K562 (cell line): ENCODE results near the gene BRAF. TPM values are rescaled to one million over a fixed set of nuclear protein-coding genes. Genes with fewer than 3 reads are reported as not detected.
A peak's percentile ranks its signal among the peaks of the same experiment; 100 is the strongest.

Source experiments
- ATAC-seq: fragments of 200-7000 bp; cut with Tn5 transposase; 3 replicates; pipeline ENCODE4 v1.9.1; 2020; ENCODE audit warnings: moderate library complexity
- BruUV-seq: library from RNA; stranded (reverse); fragments of 400-500 nt; replicated peaks from 2 replicates; lab custom pipeline; 2021; lab: Mats Ljungman, UMichigan
- CTCF ChIA-PET: fragments of 300-600 bp; formaldehyde crosslinking; extraction: SDS; loops from one replicate; lab custom pipeline; 2021; ENCODE audit warnings: low intra/inter-chr PET ratio; lab: Yijun Ruan, JAX
- POLR2A ChIA-PET: fragments of 300-600, 350-650 bp; sonication (Branson Sonifier 250); formaldehyde crosslinking; extraction: SDS; loops from one replicate; lab custom pipeline; 2021; ENCODE audit warnings: antibody characterized with exemption, inconsistent platforms; lab: Yijun Ruan, JAX
- DNase-seq, 4 experiments: peaks; one replicate each; pipeline versions ENCODE4 v3.0.0 to v3.0.0-alpha.2; 2011 to 2018; ENCODE audit warnings: low spot score in 3 of 4, mixed read lengths in 3 of 4; ENCODE audit errors: extremely low read depth in 1 of 4
- FAIRE-seq: peaks from 2 replicates; lab custom pipeline; 2011; peaks lifted over from hg19 to GRCh38; lab: Jason Lieb, UNC
- H2AFZ ChIP-seq: 2 replicates; pipeline ENCODE4 v1.6.0; 2011; ENCODE audit warnings: low read depth, low read length, control low read depth, inconsistent platforms
- H3K27ac ChIP-seq: fragments of 200-600 bp; 3 replicates; pipeline ENCODE4 v1.8.0; 2011; ENCODE audit warnings: low read depth, mild to moderate bottlenecking, control low read depth, inconsistent platforms, low read length, moderate library complexity, mixed read lengths; ENCODE audit errors: extremely low read depth
- H3K27me3 ChIP-seq, 2 experiments: fragments of 300-600 bp in 1 of 2; 2 replicates in 1 of 2; 3 replicates in 1 of 2; pipeline versions ENCODE4 v1.6.0 to v1.8.0; 2011; ENCODE audit warnings: inconsistent platforms in 2 of 2, low read length in 2 of 2, mild to moderate bottlenecking in 1 of 2, mixed read lengths in 1 of 2, moderate library complexity in 1 of 2; ENCODE audit not compliant: control insufficient read depth in 2 of 2, insufficient read depth in 2 of 2
- H3K36me3 ChIP-seq: fragments of 300-600 bp; 3 replicates; pipeline ENCODE4 v1.8.0; 2011; ENCODE audit warnings: mild to moderate bottlenecking, low read length, inconsistent platforms; ENCODE audit not compliant: control insufficient read depth, insufficient read depth
- H3K4me1 ChIP-seq, 2 experiments: fragments of 200-600 bp in 1 of 2; replicated peaks in 1 of 2; 2 replicates in 1 of 2; 3 replicates in 1 of 2; pipeline versions ENCODE4 v1.5.1 to v1.8.0; 2011; ENCODE audit warnings: inconsistent platforms in 2 of 2, low read length in 2 of 2, mild to moderate bottlenecking in 1 of 2, mixed read lengths in 1 of 2, moderate library complexity in 1 of 2; ENCODE audit not compliant: control insufficient read depth in 2 of 2, insufficient read depth in 2 of 2
- H3K4me2 ChIP-seq: 2 replicates; pipeline ENCODE4 v1.6.1; 2011; ENCODE audit warnings: low read length, control low read depth, inconsistent platforms, mixed read lengths; ENCODE audit not compliant: insufficient read depth
- H3K4me3 ChIP-seq: fragments of 200-600 bp; sonication (generic), shearing (Covaris generic); 2 replicates; pipeline ENCODE4 v1.5.1; 2016; ENCODE audit warnings: control low read depth, inconsistent platforms
- H3K79me2 ChIP-seq: fragments of 200-600 bp; 3 replicates; pipeline ENCODE4 v1.8.0; 2011; ENCODE audit warnings: low read length, inconsistent platforms; ENCODE audit not compliant: control insufficient read depth, insufficient read depth
- H3K9ac ChIP-seq, 2 experiments: 2 replicates each; pipeline versions ENCODE4 v1.6.0 to v1.6.1; 2011; ENCODE audit warnings: low read depth in 2 of 2, low read length in 2 of 2, control low read depth in 1 of 2, inconsistent platforms in 1 of 2, mild to moderate bottlenecking in 1 of 2, mixed read lengths in 1 of 2; ENCODE audit not compliant: insufficient read depth in 1 of 2
- H3K9me1 ChIP-seq: one replicate; pipeline ENCODE4 v1.6.0; 2011; ENCODE audit warnings: inconsistent platforms, mild to moderate bottlenecking, low read length, moderate library complexity; ENCODE audit not compliant: control insufficient read depth, insufficient read depth
- H3K9me3 ChIP-seq: replicated peaks from 2 replicates; pipeline ENCODE4 v1.5.1; 2011; ENCODE audit warnings: low read depth, low read length, inconsistent platforms; ENCODE audit not compliant: control insufficient read depth, insufficient read depth
- H4K20me1 ChIP-seq: replicated peaks from 2 replicates; pipeline ENCODE4 v1.6.1; 2011; ENCODE audit warnings: low read length, inconsistent platforms, mixed read lengths; ENCODE audit not compliant: control insufficient read depth, insufficient read depth
- BMI1 ChIP-seq: fragments of 150-350 bp; IDR thresholded peaks from 2 replicates; pipeline ENCODE4 v1.6.1; 2014; ENCODE audit warnings: low read length
- E2F1 ChIP-seq: sonication (generic); formaldehyde crosslinking; IDR thresholded peaks from 2 replicates; pipeline ENCODE4 v1.8.1; 2023; ENCODE audit warnings: mild to moderate bottlenecking, missing genetic modification reagents, moderate library complexity
- FOXK1 ChIP-seq: sonication (generic); formaldehyde crosslinking; IDR thresholded peaks from 2 replicates; pipeline ENCODE4 v1.8.0; 2022; ENCODE audit warnings: missing genetic modification reagents, mild to moderate bottlenecking, borderline replicate concordance
- GTF2A2 ChIP-seq: IDR thresholded peaks from 2 replicates; pipeline ENCODE4 v1.6.1; 2016; ENCODE audit warnings: mild to moderate bottlenecking, missing genetic modification characterization, missing compliant biosample characterization
- JUND ChIP-seq, 2 experiments: IDR thresholded peaks; 2 replicates in 1 of 2; 3 replicates in 1 of 2; pipeline ENCODE4 v1.6.1; 2011; ENCODE audit warnings: borderline replicate concordance in 2 of 2, low read depth in 2 of 2, low read length in 2 of 2, improper control_type of control experiment in 1 of 2, missing biosample characterization in 1 of 2, missing genetic modification characterization in 1 of 2, missing genetic modification reagents in 1 of 2
- POU5F1 ChIP-seq: fragments of 150-350 bp; IDR thresholded peaks from 2 replicates; pipeline ENCODE4 v1.6.1; 2014; ENCODE audit warnings: borderline replicate concordance, low read length, low read depth, mild to moderate bottlenecking; ENCODE audit not compliant: partially characterized antibody
- RBM15 ChIP-seq: fragments of 200-400 bp; formaldehyde crosslinking; IDR thresholded peaks from 2 replicates; pipeline ENCODE4 v1.6.1; 2018; ENCODE audit warnings: mild to moderate bottlenecking, low read length, moderate library complexity; ENCODE audit not compliant: insufficient read depth
- SAP30 ChIP-seq: fragments of 200-600 bp; sonication (generic); IDR thresholded peaks from 2 replicates; pipeline ENCODE4 v1.6.1; 2012; ENCODE audit warnings: borderline replicate concordance, low read depth, mild to moderate bottlenecking, moderate library complexity, low read length, control low read depth, inconsistent platforms; ENCODE audit not compliant: insufficient read depth, poor library complexity, severe bottlenecking
- SNAPC5 ChIP-seq: fragments of 250-450 bp; sonication (Bioruptor Pico); IDR thresholded peaks from 2 replicates; pipeline ENCODE4 v1.8.0; 2021; ENCODE audit warnings: moderate library complexity, mild to moderate bottlenecking, inconsistent platforms
- STAG1 ChIP-seq: sonication (generic); formaldehyde crosslinking; IDR thresholded peaks from 2 replicates; pipeline ENCODE4 v1.5.0; 2020; ENCODE audit warnings: missing genetic modification reagents, borderline replicate concordance
- ZFP1 ChIP-seq: fragments of 450-650 bp; formaldehyde crosslinking; IDR thresholded peaks from 2 replicates; pipeline ENCODE4 v1.4.0; 2020; ENCODE audit warnings: mild to moderate bottlenecking, mixed read lengths
- ZNF77 ChIP-seq: fragments of 250-450 bp; sonication (Bioruptor Pico); IDR thresholded peaks from 2 replicates; pipeline ENCODE4 v1.5.0; 2020
- ZNF785 ChIP-seq: fragments of 250-450 bp; sonication (Bioruptor Pico); IDR thresholded peaks from 2 replicates; pipeline ENCODE4 v1.4.0; 2020; ENCODE audit warnings: mild to moderate bottlenecking
- WGBS: fragments of 100-300 bp; shearing (Covaris generic); methylation state at CpG from one replicate; pipeline ENCODE4 v1.1.6; 2016; ENCODE audit warnings: low coverage, mixed read lengths; ENCODE audit not compliant: insufficient coverage; ENCODE audit errors: missing lambda C conversion rate; 5-methylcytosine and 5-hydroxymethylcytosine counted together
- in situ Hi-C: fragments of 300-500 bp; cut with MboI; formaldehyde crosslinking; loops from 4 replicates; pipeline ENCODE4 v1.15.0; 2018; ENCODE audit warnings: inconsistent platforms, mixed read lengths
- intact Hi-C: fragments of 100-400 bp; cut with micrococcal nuclease; formaldehyde crosslinking; loops from 2 replicates; pipeline ENCODE4 v1.14.2; 2022
- polyA plus RNA-seq, 8 experiments: library from polyadenylated mRNA; depleted of rRNA in 4 of 8; stranded (reverse) in 5 of 8; unstranded in 3 of 8; fragments of >200 nt; fragmentation: Nextera tagmentation in 2 of 8; fragmentation: Illumina TruSeq in 1 of 8; extraction: Ambion mirVana in 2 of 8; extraction: Trizol in 1 of 8; gene quantifications; 2 replicates each; pipeline versions ENCODE4 v1.2.1 to v1.2.3, GENCODE V29; 2011 to 2014; ENCODE audit warnings: inconsistent platforms in 1 of 8, missing spikeins in 1 of 8
- total RNA-seq, 7 experiments: library from RNA; depleted of rRNA in 6 of 7; stranded (reverse); fragments of >200 nt in 6 of 7; fragmentation: Illumina TruSeq in 2 of 7; extraction: Trizol in 2 of 7; gene quantifications; 2 replicates each; pipeline versions ENCODE4 v1.2.1 to v1.2.3, GENCODE V29; 2011 to 2021; ENCODE audit warnings: low replicate concordance in 1 of 7

The BRAF gene
- total and polyA plus RNA-seq, 9 of the 15 experiments (the other 6 are each of a cell fraction or from before 2014, with no cell fraction given), result 3.6 to 38.3 (median 21.9) TPM

GRCh38 chr7:140898786-140899536 is 25.8 kb downstream of the BRAF start:
- Histone ChIP-seq H3K27me3 (no peaks in the 10 kb centered on the region), H3K79me2 (peaks cover 74% of the 10 kb centered on the region), H3K4me2 (no peak overlapping the region), H4K20me1 (no peaks in the 10 kb centered on the region), H3K9me1 (no peaks in the 10 kb centered on the region), H2AFZ (no peak overlapping the region), H3K9ac (no peak overlapping the region), H3K4me3 (no peak overlapping the region), H3K27ac (no peak overlapping the region), H3K9me3 (peaks cover 2% of the 10 kb centered on the region; the same call in 1 of the 2 replicates), H3K36me3 (no peaks in the 10 kb centered on the region; the same call in 2 of the 3 replicates), H3K4me1 (no peaks in the 10 kb centered on the region)
- DNase-seq (no peak), ATAC-seq (peak; percentile 19; the same call in 2 of the 3 replicates), FAIRE-seq (peak; percentile 37)
- TF ChIP-seq RBM15 (no peak), ZNF785 (CRISPR knock-in tag) (no peak), JUND (IDR thresholded peaks at IDR 0.05; ENCODE audit: borderline replicate concordance, low read depth, low read length) (no peak), JUND (tag; IDR thresholded peaks at IDR 0.05; ENCODE audit: borderline replicate concordance, low read depth, low read length) (no peak), BMI1 (no peak), STAG1 (no peak), SAP30 (no peak), FOXK1 (CRISPR knock-in tag) (no peak), E2F1 (CRISPR knock-in tag) (no peak), ZFP1 (CRISPR knock-in tag) (no peak), POU5F1 (no peak), GTF2A2 (tag) (no peak), SNAPC5 (no peak), ZNF77 (CRISPR knock-in tag) (no peak)
- 64% methylated on average over 3 of the region's 3 CpGs for WGBS
- ChIA-PET POLR2A (interaction anchor here (1.0 kb wide), 1 partner anchor 12 kb away, joined by 4 read pairs; no protein-coding TSS in a partner anchor), CTCF (no interaction called here)
- BruUV-seq, result no TSS peak
- intact Hi-C loops (no loop called here), in situ Hi-C loops (no loop called here)
